Ovary (tissue), 3 donors: ENCODE data around the gene PNPLA1.

Experiments
- EP300 ChIP-seq: sonication (generic); formaldehyde crosslinking; IDR thresholded peaks from one replicate; pipeline ENCODE4 v1.6.1; 2017; ENCODE audit warnings: antibody characterized with exemption
- POLR2A ChIP-seq: fragments of 450-650 bp; IDR thresholded peaks from one replicate; pipeline ENCODE4 v1.6.1; 2017; ENCODE audit warnings: antibody characterized with exemption, mild to moderate bottlenecking, moderate library complexity
- TF ChIP-seq, protein P1 (sequence below), 3 donors: fragments of 450-650 bp in 2 of 3; fragments of 200-600 bp in 1 of 3; IDR thresholded peaks; one replicate each; pipeline versions ENCODE4 v1.5.1 to v1.8.0; 2016 to 2022; ENCODE audit warnings: antibody characterized with exemption in 3 of 3, mild to moderate bottlenecking in 1 of 3
- donor health status: DM: no; HTN: no; CAD: no.

- no peak for TF ChIP-seq POLR2A
- TF ChIP-seq, protein P1, sequence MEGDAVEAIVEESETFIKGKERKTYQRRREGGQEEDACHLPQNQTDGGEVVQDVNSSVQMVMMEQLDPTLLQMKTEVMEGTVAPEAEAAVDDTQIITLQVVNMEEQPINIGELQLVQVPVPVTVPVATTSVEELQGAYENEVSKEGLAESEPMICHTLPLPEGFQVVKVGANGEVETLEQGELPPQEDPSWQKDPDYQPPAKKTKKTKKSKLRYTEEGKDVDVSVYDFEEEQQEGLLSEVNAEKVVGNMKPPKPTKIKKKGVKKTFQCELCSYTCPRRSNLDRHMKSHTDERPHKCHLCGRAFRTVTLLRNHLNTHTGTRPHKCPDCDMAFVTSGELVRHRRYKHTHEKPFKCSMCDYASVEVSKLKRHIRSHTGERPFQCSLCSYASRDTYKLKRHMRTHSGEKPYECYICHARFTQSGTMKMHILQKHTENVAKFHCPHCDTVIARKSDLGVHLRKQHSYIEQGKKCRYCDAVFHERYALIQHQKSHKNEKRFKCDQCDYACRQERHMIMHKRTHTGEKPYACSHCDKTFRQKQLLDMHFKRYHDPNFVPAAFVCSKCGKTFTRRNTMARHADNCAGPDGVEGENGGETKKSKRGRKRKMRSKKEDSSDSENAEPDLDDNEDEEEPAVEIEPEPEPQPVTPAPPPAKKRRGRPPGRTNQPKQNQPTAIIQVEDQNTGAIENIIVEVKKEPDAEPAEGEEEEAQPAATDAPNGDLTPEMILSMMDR (IDR thresholded peaks at IDR 0.05): no peak
- TF ChIP-seq EP300: no peak
These were observed 70.4 kb downstream of the PNPLA1 start for GRCh38 chr6:36340306-36340617.
